Upper lobe of left lung (tissue), 6 donors: Measurements from ENCODE around the gene MRPL43. TPM values are rescaled to one million over a fixed set of nuclear protein-coding genes. Genes with fewer than 3 reads are reported as not detected.

Source experiments
- ATAC-seq, 2 donors: fragments of 200-7000 bp; cut with Tn5 transposase; one replicate each; pipeline ENCODE4 v1.9.1; 2022; ENCODE audit warnings: mild to moderate bottlenecking in 2 of 2, moderate library complexity in 2 of 2; ENCODE audit not compliant: low FRiP score in 2 of 2
- DNase-seq, 2 donors: peaks; one replicate each; pipeline ENCODE4 v3.0.0-alpha.2; 2019 to 2020
- H3K27ac ChIP-seq, 4 donors: fragments of 200-600 bp; sonication (generic); one replicate each; pipeline ENCODE4 v1.5.1; 2016 to 2019
- H3K27me3 ChIP-seq, 4 donors: fragments of 200-600 bp; sonication (generic); one replicate each; pipeline ENCODE4 v1.5.1; 2017 to 2019
- H3K36me3 ChIP-seq, 4 donors: fragments of 200-600 bp; sonication (generic); one replicate each; pipeline ENCODE4 v1.5.1; 2016 to 2019
- H3K4me1 ChIP-seq, 4 donors: fragments of 200-600 bp; sonication (generic); one replicate each; pipeline ENCODE4 v1.5.1; 2018 to 2019
- H3K4me3 ChIP-seq, 4 donors: fragments of 200-600 bp; sonication (generic); one replicate each; pipeline ENCODE4 v1.5.1; 2017 to 2019; ENCODE audit warnings: mild to moderate bottlenecking in 2 of 4, moderate library complexity in 1 of 4
- H3K9me3 ChIP-seq, 4 donors: fragments of 200-600 bp; sonication (generic); one replicate each; pipeline ENCODE4 v1.5.1; 2018 to 2019
- EP300 ChIP-seq, 4 donors: sonication (generic); formaldehyde crosslinking; IDR thresholded peaks; one replicate each; pipeline ENCODE4 v1.5.1; 2017; ENCODE audit warnings: antibody characterized with exemption in 4 of 4, control low read depth in 2 of 4
- POLR2A ChIP-seq, 4 donors: fragments of 450-650 bp; IDR thresholded peaks; one replicate each; pipeline ENCODE4 v1.5.1; 2016 to 2017; ENCODE audit warnings: antibody characterized with exemption in 4 of 4, mild to moderate bottlenecking in 2 of 4
- POLR2AphosphoS5 ChIP-seq, 2 donors: sonication (generic); formaldehyde crosslinking; IDR thresholded peaks; one replicate each; pipeline ENCODE4 v1.5.1; 2017; ENCODE audit warnings: antibody characterized with exemption in 2 of 2
- WGBS, 2 donors: methylation state at CpG; one replicate each; pipeline ENCODE4 v1.1.5; 2017 to 2018; 5-methylcytosine and 5-hydroxymethylcytosine counted together
- total RNA-seq, 6 donors: library from RNA; depleted of rRNA in 4 of 6; stranded (reverse); fragments of >200 nt in 4 of 6; gene quantifications; one replicate each; pipeline versions ENCODE4 v1.1.0 to v1.2.1, GENCODE V29; 2016 to 2021
- TF ChIP-seq, protein P1 (sequence below), 6 experiments: fragments of 450-650 bp in 4 of 6; fragments of 200-600 bp in 2 of 6; sonication (generic) in 2 of 6; IDR thresholded peaks; one replicate each; pipeline ENCODE4 v1.5.1; 2016 to 2019; ENCODE audit warnings: antibody characterized with exemption in 6 of 6
- donor health status: DM: no; HTN: no; CAD: no; lungs with moderate emphysema.
- donor health status: DM: no; HTN: yes; CAD: no; lungs with severe emphysema.

Gene MRPL43
- total RNA-seq, 6 donors from 2014 or later: 40.2 to 72.1 (median 63.5) TPM

DNA sequence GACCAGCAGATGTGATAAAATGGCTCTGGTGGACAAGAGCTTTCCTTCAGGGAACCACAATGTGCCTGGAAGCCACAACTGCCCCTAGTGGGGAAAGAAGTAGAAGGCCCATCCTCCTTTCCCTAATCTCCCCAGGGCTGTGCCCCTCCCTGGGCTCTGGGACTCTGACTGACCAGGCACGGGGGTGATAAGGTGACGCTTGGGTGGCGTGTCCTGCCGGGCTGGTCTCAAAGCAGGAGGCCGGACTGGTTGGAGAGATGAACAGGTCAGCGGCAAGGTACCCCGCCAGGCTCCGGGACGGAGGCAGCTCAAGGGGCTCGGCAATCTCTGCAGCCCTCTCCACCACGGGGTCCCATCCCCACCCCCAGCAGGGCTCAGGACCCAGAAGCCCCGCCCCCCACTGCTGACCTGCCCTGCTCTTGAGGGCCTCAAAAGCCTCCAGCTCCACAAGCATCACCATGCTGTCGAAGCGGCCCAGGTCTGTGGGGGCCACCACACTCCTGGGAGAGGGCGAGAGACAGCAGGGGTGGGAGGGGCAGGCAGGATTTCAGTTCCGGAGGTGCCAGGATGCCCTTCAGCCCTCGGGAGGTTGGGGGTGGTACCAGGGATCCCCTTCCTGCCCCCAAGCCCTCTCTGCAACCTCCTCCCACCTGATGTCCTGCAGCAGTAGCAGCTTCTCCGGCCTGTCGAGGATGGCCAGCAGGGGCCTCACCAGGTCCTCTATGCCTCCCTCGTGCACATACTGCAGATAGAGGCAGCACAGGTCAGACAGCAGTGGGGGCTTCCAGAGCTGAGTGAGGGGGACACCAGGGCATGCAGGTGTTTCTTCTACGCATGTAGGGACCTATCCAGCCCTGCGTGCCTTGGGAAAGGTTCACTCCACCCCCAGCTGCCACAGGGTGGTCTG is 24.5 kb upstream of the MRPL43 start:
- no peaks in the 10 kb centered on the region for H3K9me3 ChIP-seq

DNA sequence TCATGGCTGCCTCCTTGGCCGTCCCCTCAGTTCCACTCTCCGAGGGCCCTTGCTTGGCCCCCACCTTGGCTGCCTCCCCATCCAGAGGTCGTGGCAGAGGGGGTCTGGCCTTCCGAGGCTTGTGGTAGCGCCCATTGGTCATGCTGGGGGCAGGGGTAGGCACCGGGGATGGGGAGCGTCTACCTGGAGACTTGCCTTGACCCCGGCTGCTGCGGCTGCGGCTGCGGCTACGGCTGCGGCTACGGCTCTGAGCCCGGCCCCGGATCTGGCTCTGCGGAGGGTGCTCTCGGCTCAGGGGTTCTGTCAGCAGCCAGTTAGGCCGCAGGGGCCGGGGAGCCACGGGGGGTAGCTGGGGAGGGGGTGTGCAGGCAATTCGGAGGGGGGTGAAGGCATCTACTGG is 23.0 kb upstream of the MRPL43 start:
- peaks cover 18 to 41% (median 22%) of the 10 kb centered on the region in 4 donors for H3K4me1 ChIP-seq
- no peak for ATAC-seq

More for the DNA sequence above, 24.5 kb upstream of the MRPL43 start:
- DNase-seq: peak in 1 of 2 donors; percentile 43
- ATAC-seq: no peak
- Histone ChIP-seq H3K4me1 (peaks cover 18 to 33% (median 21%) of the 10 kb centered on the region in 4 donors), H3K27ac (peak overlapping the region in 3 of 4 donors; percentile 35 to 77 (median 58)), H3K36me3 (peaks cover 0 to 8% (median 4%) of the 10 kb centered on the region in 4 donors), H3K27me3 (no peaks in the 10 kb centered on the region), H3K4me3 (no peak overlapping the region)
- WGBS, 2 donors: 31 to 63% methylated on average over 4 to 20 of the region's 22 CpGs
- TF ChIP-seq, protein P1, sequence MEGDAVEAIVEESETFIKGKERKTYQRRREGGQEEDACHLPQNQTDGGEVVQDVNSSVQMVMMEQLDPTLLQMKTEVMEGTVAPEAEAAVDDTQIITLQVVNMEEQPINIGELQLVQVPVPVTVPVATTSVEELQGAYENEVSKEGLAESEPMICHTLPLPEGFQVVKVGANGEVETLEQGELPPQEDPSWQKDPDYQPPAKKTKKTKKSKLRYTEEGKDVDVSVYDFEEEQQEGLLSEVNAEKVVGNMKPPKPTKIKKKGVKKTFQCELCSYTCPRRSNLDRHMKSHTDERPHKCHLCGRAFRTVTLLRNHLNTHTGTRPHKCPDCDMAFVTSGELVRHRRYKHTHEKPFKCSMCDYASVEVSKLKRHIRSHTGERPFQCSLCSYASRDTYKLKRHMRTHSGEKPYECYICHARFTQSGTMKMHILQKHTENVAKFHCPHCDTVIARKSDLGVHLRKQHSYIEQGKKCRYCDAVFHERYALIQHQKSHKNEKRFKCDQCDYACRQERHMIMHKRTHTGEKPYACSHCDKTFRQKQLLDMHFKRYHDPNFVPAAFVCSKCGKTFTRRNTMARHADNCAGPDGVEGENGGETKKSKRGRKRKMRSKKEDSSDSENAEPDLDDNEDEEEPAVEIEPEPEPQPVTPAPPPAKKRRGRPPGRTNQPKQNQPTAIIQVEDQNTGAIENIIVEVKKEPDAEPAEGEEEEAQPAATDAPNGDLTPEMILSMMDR (IDR thresholded peaks at IDR 0.05): peak in 2 of 6 experiments; percentile 12 to 15
- no peak for TF ChIP-seq EP300 (IDR thresholded peaks at IDR 0.05)

DNA sequence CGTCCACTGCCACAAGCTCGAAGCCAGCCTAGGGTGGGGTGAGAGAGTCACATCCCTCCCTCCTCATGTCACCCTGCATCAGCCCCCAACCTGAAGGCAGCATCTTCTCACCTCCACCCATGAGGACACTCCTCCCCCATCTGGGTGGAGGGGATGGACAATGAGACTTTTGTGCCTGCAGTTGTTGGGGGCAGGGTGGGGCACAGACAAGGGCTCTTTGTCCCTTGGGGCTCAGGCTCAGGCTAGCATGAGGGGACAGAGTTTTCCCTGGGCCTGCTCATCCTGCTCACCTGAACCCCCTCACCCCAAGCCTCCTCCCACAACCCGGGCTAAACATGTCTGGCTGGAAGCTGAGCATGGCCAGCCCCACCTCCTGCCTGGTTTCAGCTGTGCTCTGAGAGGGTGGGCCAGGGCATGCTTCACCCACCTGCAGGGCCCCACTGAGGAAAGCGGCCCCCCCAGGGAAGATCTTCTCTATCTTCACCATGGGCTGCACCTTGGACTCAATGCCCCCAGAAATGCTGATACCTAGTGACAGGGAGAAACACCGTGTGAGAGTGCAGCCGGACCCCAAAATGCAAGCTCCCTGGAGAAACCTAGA is 21.6 kb upstream of the MRPL43 start:
- H3K4me1 ChIP-seq: peaks cover 25 to 49% (median 30%) of the 10 kb centered on the region in 4 donors
- no peak for TF ChIP-seq POLR2AphosphoS5 (IDR thresholded peaks at IDR 0.05)
- TF ChIP-seq, protein P1 (IDR thresholded peaks at IDR 0.05): no peak
- no peak for TF ChIP-seq POLR2A (IDR thresholded peaks at IDR 0.05)
- no peak for TF ChIP-seq EP300 (IDR thresholded peaks at IDR 0.05)
- DNase-seq: no peak

More for the DNA sequence above, 23.0 kb upstream of the MRPL43 start:
- H3K36me3 ChIP-seq: peaks cover 0 to 23% (median 15%) of the 10 kb centered on the region in 4 donors
- WGBS, 2 donors: 80 to 94% methylated on average over 5 to 9 of the region's 22 CpGs
- TF ChIP-seq EP300 (IDR thresholded peaks at IDR 0.05) (no peak), POLR2A (IDR thresholded peaks at IDR 0.05) (no peak), POLR2AphosphoS5 (IDR thresholded peaks at IDR 0.05) (no peak)
- TF ChIP-seq, protein P1 (IDR thresholded peaks at IDR 0.05): no peak
- H3K27me3 ChIP-seq: no peaks in the 10 kb centered on the region
- H3K9me3 ChIP-seq: no peaks in the 10 kb centered on the region
- H3K4me3 ChIP-seq: no peak overlapping the region
- no peak overlapping the region for H3K27ac ChIP-seq
- DNase-seq: peak in 1 of 2 donors; percentile 65

DNA sequence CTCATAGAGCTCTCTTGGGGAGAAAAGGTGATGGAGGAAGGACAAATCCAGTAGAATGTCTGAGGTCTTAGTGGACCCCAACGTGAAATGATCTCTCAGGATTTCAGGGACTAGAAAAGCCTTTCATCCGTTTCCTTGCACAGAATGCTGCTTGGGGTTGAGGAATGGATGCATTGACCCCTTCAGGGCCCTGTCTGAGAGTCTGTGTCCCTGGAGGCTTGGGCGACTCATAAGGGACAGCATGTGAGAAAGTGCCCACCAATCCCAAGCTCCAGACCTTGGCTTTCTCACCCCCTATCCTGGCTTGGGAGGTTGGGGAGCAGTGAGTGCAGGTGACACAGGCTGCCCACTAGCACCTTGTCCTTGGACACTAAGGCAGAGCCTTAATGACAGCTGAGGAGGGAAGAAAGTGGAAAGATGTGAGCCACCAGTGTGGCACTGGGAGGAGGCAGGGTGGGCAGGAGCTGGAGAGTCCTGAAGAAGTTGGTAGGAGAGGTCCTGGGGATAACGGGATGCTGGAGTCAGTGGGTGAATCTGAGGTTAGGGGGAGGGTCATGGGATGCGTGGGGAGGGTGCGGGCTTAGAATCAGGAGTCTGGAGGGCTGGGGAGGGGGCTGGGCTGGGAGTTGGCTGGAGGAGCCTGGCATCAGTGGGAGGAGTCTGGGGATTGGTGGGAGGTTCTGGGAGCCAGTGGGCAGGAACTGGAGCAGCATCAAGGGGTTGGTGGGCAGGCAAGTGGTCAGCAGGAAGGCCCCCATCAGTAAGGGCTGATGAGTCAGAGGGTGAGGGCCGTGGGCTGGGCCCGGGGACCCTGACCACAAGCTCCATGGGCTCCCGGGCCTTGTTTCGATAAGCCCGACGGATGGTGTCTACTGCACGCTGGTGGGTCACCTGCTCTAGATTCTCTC is 20.9 kb upstream of the MRPL43 start:
- Histone ChIP-seq H3K27ac (peak overlapping the region in 3 of 4 donors; percentile 18 to 61 (median 24)), H3K4me1 (peaks cover 26 to 50% (median 28%) of the 10 kb centered on the region in 4 donors), H3K36me3 (peaks cover 7 to 43% (median 25%) of the 10 kb centered on the region in 4 donors), H3K9me3 (no peaks in the 10 kb centered on the region), H3K27me3 (no peaks in the 10 kb centered on the region), H3K4me3 (no peak overlapping the region)
- ATAC-seq (no peak), DNase-seq (no peak)
- TF ChIP-seq POLR2A (IDR thresholded peaks at IDR 0.05) (no peak), POLR2AphosphoS5 (IDR thresholded peaks at IDR 0.05) (no peak)
- 72 to 76% methylated on average over 12 to 13 of the region's 13 CpGs for WGBS, 2 donors

More for the DNA sequence above, 21.6 kb upstream of the MRPL43 start:
- no peak for ATAC-seq
- no peaks in the 10 kb centered on the region for H3K27me3 ChIP-seq
- no peak overlapping the region for H3K4me3 ChIP-seq
- WGBS, 2 donors: 89 to 98% methylated on average over 5 to 6 of the region's 6 CpGs
- H3K27ac ChIP-seq: peak overlapping the region in 1 of 4 donors; percentile 61
- no peaks in the 10 kb centered on the region for H3K9me3 ChIP-seq
- peaks cover under 1 to 35% (median 19%) of the 10 kb centered on the region in 4 donors for H3K36me3 ChIP-seq
